ENCODE data around the gene TLL2.

TLL2 gene

DNA sequence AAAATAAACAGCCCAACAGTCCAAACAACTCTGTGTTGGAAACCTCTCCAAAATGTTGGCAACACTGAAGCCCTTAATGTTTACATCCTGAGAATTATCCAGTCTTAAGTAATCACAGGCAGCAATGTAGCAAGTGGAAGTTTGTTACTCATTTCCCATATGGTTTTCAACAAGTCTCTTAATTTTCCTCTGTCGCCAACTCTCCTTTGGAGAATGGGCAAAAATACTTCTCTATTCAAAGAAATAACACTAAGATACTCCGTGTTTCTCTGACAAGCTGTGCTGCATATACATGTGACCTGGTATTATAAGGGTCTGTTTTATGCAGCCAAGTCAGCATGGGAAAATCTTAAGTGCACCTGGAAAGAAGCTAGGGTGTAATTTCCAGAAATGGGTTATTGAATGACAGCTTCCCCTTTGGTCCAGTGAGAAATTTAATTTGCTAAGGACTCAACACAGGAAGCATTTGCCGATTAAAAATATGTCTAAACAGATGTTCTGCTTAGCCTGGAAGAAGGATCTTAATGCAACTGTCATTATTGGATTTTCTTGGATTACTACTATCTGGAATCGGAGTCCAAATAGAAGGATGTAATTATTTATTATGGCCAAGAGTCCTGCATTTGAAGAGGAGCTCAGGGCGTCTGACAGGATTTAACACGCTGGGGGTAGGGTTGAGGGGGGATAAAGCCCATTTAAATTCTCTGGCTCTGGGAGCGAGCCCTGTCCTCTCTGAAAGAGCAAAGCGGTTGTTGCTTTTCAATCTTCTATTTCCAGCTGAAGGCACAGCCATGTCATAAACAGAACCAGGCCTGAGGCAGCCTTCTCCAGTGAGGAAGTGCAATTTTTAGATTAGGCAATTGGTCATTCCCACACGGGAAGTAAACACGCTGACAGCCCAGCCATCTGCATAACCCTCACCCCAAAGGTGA, 73.1 kb downstream of the TLL2 start:
- TF ChIP-seq GATA3 (IDR thresholded peaks at IDR 0.05; ENCODE audit: low read depth, low read length): no peak
- no peak for TF ChIP-seq GATA2 (IDR thresholded peaks at IDR 0.05; ENCODE audit: low read depth, low read length)

DNA sequence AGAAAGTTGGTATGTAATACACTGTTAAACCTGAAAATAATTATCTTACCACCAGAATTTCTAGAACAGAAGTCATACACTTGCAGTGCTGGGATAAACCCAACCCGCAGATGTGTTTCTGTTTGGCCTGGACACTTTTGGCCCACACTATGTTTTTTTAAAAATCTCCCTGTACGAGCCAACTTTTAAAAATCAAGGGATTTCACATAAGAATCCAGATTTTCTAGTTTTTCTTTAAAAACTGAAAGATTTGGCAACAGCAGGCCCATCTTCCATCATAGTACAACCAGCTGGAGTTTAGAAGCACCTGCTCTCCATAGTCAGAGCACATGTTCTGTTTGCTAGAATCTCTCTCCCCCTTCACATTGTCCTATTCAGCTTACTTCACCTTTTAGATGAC, 74.0 kb downstream of the TLL2 start:
- no peak for TF ChIP-seq GATA2 (IDR thresholded peaks at IDR 0.05; ENCODE audit: low read depth, low read length)
- no peak for TF ChIP-seq GATA3 (IDR thresholded peaks at IDR 0.05; ENCODE audit: low read depth, low read length)

DNA sequence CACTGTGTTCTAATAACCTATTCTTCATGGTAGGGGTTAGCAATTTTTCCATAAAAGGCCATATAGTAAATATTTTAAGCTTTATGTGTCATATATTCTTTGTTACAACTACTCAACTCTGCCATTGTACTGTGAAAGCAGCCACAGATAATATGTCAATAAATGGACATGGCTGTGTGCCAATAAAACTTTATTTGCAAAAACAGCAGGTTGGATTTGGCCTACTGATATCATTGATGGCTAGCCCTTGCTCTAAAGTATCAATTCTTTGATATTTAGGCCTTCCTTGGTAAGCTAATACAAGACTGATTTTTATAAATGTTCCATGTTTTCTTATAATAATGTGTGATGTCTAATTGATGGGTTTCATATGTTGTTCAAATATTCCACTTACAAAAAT, 77.7 kb downstream of the TLL2 start:
- TF ChIP-seq GATA3 (IDR thresholded peaks at IDR 0.05; ENCODE audit: low read depth, low read length) (no peak), GATA2 (IDR thresholded peaks at IDR 0.05; ENCODE audit: low read depth, low read length) (no peak)

DNA sequence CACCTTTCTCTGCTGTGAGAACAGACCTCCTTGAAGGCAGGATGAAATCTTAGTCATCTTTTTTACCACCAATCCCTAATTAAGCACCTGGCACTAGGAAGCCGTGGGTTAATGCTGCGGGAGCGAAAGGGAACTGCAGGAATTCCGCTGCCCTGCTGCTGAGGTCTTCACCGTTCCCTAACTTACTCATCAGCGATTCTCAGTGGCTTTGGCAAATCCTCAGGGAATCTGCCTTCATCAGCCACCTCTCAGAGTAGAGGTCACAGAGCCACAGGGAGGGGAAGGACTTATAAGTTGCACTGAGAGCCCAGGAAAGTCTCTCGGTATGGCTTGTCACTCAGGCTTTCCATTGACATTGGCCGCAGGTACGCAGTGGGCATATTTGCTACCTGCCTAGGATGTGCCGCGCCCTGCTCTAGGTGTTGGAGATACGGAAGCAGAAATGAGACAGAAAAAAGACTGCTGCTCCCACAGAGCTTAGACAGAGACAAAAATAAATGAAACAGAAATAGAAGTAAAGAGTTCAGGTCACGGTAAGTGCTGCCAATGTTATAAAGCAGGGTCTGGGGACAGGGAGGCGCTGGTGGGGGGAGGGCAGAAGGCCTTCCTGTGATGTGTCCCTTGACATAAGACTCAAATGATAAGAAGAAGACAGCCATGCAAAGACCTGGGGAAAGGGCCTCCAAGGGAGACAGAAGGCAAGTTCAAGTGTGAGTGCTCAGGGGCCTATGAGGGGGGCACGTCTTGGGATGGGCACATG, 82.3 kb downstream of the TLL2 start:
- TF ChIP-seq GATA3 (IDR thresholded peaks at IDR 0.05; ENCODE audit: low read depth, low read length) (no peak), GATA2 (IDR thresholded peaks at IDR 0.05; ENCODE audit: low read depth, low read length) (no peak)

DNA sequence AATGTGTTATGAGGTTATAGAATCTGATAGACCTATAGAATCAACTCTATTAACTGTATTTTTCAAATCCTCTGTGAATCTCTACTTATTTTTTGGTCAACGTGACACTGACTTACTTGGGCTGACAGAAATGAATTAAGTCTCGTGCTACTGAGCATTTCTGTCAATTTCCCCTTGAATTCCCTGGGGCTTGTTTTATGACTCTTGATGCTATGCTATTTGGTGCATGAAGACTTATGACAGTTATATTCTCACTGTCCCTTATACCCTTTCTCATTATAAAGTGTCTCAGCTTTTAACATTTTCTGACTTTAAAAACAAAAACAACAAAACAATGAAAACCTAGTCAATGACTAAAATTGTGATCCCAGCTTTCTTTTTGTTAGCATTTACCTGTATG, 86.4 kb downstream of the TLL2 start:
- TF ChIP-seq GATA3 (IDR thresholded peaks at IDR 0.05; ENCODE audit: low read depth, low read length) (no peak), GATA2 (IDR thresholded peaks at IDR 0.05; ENCODE audit: low read depth, low read length) (no peak)

DNA sequence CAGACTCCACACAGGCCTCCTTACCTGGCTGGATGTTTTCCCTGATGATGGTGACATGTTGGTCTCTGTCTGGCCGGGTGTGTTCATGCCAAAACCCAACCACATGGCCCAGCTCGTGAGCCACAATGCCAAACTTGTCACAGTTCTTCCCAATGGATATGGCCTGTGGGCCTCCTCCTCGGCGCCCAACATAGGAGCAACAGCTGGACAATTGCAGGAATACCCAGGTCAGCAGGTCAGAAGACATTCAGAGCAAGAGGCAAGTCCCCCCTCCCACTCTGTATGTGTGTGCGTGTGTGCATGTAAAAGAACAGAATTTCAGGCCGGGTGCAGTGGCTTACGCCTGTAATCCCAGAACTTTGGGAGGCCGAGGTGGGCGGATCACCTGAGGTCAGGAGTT, 91.2 kb downstream of the TLL2 start:
- TF ChIP-seq GATA2 (IDR thresholded peaks at IDR 0.05; ENCODE audit: low read depth, low read length) (no peak), GATA3 (IDR thresholded peaks at IDR 0.05; ENCODE audit: low read depth, low read length) (no peak)

DNA sequence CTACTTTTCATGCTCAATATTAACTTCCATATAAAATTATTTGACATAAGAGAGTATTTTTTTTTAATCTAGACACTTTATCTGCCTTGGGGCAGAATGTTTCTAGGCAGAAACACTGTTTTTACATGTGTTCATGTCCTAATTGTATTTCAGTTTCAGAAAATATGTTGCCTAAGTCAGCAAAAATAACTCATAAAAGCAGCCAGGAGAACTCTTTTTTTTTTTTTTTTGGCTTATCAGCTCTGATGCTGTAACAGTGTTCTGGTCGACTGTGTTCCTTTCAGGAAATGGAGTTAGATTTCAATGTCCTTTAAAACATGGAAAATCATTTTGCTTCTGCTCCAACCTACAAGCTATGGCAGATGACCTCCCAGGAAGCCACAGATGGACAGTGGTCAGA, 91.7 kb downstream of the TLL2 start:
- TF ChIP-seq GATA2 (IDR thresholded peaks at IDR 0.05; ENCODE audit: low read depth, low read length) (no peak; the same call in 1 of the 2 replicates), GATA3 (IDR thresholded peaks at IDR 0.05; ENCODE audit: low read depth, low read length) (no peak)

DNA sequence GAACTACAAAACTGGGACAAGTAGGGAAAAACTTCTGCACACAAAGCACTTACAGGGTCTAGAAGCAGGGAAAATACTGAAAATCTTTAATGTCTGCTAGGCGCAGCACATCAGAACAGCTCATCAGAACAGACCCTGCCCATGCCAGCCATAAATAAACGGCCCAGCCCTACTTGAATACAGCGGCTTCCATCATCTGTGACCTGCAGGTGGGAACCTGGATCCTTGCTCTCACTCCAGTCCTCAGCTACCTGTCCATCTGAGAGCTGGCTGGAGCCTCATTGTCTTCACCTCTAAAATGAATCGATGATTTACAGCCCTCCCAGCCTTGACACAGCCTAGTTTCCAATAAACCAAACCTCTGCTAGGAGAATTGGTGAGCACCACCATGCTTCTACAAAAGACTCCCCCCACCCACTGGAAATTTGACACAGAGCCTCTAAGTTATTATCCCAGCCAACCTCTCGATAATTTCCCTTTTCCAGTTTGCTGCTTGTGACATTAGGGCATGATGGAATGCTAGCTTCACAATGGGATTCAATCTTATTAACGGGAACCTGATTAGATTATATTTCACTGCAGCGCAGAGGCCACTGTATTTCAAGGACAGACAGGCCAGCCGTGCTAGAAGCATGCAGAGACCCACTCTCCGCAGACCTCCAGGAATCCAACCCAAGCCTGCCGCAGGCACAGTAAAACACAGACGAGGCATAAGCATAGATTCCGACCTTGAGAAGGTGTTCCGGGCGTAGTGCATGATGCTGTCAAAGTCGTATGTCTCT, 93.3 kb downstream of the TLL2 start:
- no peak for TF ChIP-seq GATA2 (IDR thresholded peaks at IDR 0.05; ENCODE audit: low read depth, low read length)
- TF ChIP-seq GATA3 (IDR thresholded peaks at IDR 0.05; ENCODE audit: low read depth, low read length): no peak

DNA sequence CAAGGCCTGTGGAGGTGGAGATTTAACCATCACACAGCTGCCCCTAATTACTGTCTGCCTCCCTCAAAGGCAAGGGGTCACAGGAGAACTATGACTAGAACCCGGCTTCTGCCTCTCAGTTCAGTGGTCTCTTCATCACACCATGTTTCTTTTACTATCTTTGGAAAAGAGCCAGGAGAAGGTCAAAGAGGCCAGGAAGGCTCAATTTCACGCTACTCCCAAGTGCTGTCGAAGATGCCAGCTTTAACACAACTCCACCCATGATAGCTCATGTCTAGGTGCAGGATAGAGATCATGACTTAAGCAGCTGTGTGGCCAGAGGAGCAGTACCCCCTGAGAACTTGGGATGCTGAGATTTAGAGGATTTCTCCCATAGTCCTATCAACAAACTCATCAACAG, 94.4 kb downstream of the TLL2 start:
- TF ChIP-seq GATA3 (IDR thresholded peaks at IDR 0.05; ENCODE audit: low read depth, low read length) (no peak), GATA2 (IDR thresholded peaks at IDR 0.05; ENCODE audit: low read depth, low read length) (no peak)

DNA sequence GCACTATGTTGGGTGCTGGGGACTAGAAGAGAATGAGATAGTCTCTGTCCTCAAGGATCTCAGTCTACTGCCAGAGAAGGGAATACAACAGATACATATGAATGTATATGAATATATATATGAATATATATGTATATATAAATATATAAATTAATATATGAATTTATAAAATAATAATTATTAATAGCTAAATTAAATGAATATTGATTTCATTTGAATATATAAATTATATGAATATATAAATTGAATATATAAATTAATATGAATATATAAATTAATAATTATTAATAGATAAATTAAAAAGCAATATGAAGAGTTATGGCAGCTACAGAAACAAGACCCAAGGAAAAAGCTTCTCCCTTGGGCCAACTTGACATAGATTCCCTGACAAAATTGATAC, 95.1 kb downstream of the TLL2 start:
- TF ChIP-seq GATA3 (IDR thresholded peaks at IDR 0.05; ENCODE audit: low read depth, low read length): no peak
- no peak for TF ChIP-seq GATA2 (IDR thresholded peaks at IDR 0.05; ENCODE audit: low read depth, low read length)

DNA sequence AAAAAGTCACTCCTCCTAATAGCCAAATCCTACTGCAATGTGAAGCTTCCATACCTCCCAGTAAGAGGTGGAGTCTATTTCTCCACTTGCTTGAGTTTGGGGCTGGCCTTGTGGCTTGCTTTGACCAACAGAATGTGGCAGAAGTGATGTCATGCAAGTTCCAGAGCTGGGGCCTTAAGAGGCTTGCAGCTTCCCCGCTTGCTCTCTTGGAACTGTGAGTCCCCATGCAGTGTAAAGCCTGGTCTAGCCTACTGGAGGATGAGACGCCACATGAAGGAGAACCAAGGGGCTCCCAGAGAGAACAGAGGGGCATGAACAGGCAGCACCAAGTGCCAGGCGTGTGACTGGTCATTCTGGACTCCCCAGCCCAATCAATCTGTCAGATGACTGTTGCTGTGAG, 96.3 kb downstream of the TLL2 start:
- TF ChIP-seq GATA3 (IDR thresholded peaks at IDR 0.05; ENCODE audit: low read depth, low read length) (no peak), GATA2 (IDR thresholded peaks at IDR 0.05; ENCODE audit: low read depth, low read length) (no peak)

DNA sequence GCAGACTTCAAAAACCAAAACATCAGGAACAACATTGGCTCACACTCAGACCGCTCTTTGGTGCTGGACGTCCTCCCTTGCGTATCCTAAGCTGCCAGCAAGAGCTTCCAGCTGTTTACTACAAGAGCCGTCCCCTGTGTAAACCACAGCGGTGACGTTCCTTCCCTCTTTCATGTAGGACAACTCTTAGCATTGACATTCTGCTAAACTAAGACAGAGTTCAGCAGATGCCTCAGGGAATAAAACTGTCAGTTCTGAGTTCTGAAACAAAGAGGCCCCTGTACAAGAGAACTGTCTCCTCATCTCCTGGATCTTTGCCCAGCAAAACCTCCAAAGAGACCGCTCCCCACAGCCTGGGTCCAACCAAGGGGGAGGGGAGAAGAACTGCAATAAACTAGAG, 97.1 kb downstream of the TLL2 start:
- TF ChIP-seq GATA2 (IDR thresholded peaks at IDR 0.05; ENCODE audit: low read depth, low read length) (no peak), GATA3 (IDR thresholded peaks at IDR 0.05; ENCODE audit: low read depth, low read length) (no peak)

DNA sequence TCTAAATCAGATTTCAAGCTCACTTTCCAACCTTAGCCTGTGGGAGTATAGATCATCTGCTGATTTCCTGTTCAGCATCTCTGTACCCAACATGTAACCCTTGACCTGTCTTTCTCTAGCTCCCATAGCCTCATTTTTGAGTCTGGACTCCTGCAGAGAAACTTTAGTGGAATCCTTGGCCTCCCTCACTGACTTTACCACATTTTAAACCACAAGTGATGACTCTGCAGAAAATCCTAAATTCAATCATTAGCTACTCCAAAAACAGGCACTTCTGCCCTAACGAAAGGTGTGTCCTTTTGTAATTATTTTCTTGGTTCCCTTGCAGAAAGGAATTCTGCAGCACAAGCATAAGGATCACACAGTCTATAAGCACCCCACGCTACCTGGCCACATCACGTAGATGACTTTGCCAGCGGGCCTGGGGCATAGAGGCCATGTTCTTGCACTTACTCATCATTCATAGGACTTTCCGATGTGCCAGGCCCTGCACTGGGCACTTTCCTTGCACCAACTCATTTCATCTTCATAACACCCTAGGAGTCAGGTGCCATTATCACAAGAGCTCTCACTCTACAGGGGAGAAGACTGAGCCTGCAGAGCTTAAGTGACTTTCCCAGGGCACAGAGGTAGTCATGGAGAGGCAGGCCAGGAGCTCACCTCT, 97.7 kb downstream of the TLL2 start:
- no peak for TF ChIP-seq GATA3 (IDR thresholded peaks at IDR 0.05; ENCODE audit: low read depth, low read length)
- no peak for TF ChIP-seq GATA2 (IDR thresholded peaks at IDR 0.05; ENCODE audit: low read depth, low read length)

Data from SH-SY5Y (cell line).